BLaER1 (cell line): ENCODE results near the gene WDR26.

ENCODE experiments used
- H3K27ac ChIP-seq: shearing (Covaris generic); formaldehyde crosslinking; 2 replicates; pipeline ENCODE4 v1.8.1; 2022
- H3K27me3 ChIP-seq: shearing (Covaris generic); formaldehyde crosslinking; 2 replicates; pipeline ENCODE4 v1.8.1; 2022
- H3K36me3 ChIP-seq: shearing (Covaris generic); formaldehyde crosslinking; 2 replicates; pipeline ENCODE4 v1.8.1; 2022
- H3K4me1 ChIP-seq: shearing (Covaris generic); formaldehyde crosslinking; 2 replicates; pipeline ENCODE4 v1.8.1; 2022
- H3K4me2 ChIP-seq: shearing (Covaris generic); formaldehyde crosslinking; 2 replicates; pipeline ENCODE4 v1.8.1; 2022
- H3K4me3 ChIP-seq: shearing (Covaris generic); formaldehyde crosslinking; 2 replicates; pipeline ENCODE4 v1.8.1; 2022
- H3K9ac ChIP-seq: shearing (Covaris generic); formaldehyde crosslinking; 2 replicates; pipeline ENCODE4 v1.8.1; 2022
- H3K9me3 ChIP-seq: shearing (Covaris generic); formaldehyde crosslinking; 2 replicates; pipeline ENCODE4 v1.8.1; 2022
- H4K20me1 ChIP-seq: shearing (Covaris generic); formaldehyde crosslinking; 2 replicates; pipeline ENCODE4 v1.8.1; 2022
- Cebpa-rat ChIP-seq: shearing (Covaris generic); IDR thresholded peaks from 2 replicates; pipeline ENCODE4 v1.8.1; 2022

WDR26 gene

DNA sequence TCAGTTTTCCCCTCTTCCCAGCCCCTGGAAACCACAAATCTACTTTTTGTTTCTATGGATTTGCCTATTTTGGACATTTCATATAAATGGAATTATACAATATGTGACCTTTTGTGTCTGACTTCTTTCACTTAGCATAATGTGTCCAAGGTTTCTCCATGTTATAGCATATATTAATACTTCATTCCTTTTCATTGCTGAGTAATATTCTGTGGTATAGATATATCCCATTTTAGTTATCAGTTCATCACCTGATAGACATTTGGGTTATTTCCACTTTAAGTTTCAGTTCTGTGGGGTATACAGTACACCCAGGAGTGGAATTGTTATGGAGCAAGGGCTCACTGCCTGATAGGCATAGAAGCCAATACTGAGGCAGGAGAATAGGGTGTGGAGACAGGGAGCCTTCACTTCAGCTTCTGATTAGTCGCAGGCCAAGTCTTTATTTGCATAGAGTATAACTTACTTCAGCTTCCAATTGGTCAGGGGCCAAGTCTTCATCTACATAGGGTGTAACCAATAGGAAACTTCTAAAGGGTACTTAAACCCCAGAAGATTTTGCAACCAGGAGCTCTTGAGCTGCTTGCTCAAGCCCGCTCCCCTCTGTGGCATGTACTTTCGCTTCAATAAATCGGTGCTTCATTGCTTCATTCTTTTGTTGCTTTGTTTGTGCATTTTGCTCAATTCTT lies 96.3 kb downstream of the WDR26 start:
- H3K9me3 ChIP-seq = peaks cover 21% of the 10 kb centered on the region
- TF ChIP-seq Cebpa-rat = no peak
- H3K36me3 ChIP-seq = no peaks in the 10 kb centered on the region
- H3K27me3 ChIP-seq = peaks cover 21% of the 10 kb centered on the region
- H3K4me2 ChIP-seq = no peak overlapping the region
- no peaks in the 10 kb centered on the region for H4K20me1 ChIP-seq
- no peak overlapping the region for H3K27ac ChIP-seq
- no peak overlapping the region for H3K9ac ChIP-seq
- peaks cover 16% of the 10 kb centered on the region for H3K4me1 ChIP-seq
- no peak overlapping the region for H3K4me3 ChIP-seq
